NT2/D1 (cell line): ENCODE results near the gene GDA.

ENCODE experiments used
- SUZ12 ChIP-seq: IDR thresholded peaks from 2 replicates; pipeline ENCODE4 v1.6.1; 2011; ENCODE audit not compliant: insufficient read length, insufficient read depth; ENCODE audit errors: extremely low read depth
- YY1 ChIP-seq: IDR thresholded peaks from 2 replicates; pipeline ENCODE4 v1.6.1; 2011; ENCODE audit not compliant: insufficient read length, insufficient read depth
- ZNF274 ChIP-seq: IDR thresholded peaks from 2 replicates; pipeline ENCODE4 v1.6.1; 2011; ENCODE audit warnings: mild to moderate bottlenecking, low read depth, low read length

DNA sequence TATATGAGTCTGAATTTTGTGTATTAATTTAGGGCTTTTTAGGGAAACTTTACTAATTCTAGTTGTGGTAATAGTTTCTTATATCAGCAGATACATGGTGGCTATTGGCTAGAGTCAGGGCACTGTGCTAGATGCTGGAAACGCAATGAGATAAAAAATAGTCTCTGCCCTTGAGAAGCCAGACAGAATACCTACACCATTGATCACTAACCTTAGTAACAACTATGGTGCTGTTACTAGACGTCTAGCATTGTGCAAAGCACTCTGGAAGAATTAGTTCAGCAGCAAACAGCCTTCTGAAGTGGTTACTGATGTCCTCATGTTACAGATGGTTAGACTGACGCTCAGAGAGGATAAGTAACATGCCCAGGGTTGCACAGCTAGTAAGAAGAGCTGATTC is 61.8 kb downstream of the GDA start:
- no peak for TF ChIP-seq ZNF274
- TF ChIP-seq YY1, result no peak
- no peak for TF ChIP-seq SUZ12
